Progenitor cell of endocrine pancreas (in vitro differentiated cells): ENCODE measurements around the gene CXCL3. TPM values are rescaled to one million over a fixed set of nuclear protein-coding genes. Genes with fewer than 3 reads are reported as not detected.

Experiments
- DNase-seq: peaks from one replicate; pipeline ENCODE4 v3.0.0; 2021; ENCODE audit warnings: low spot score; ENCODE audit not compliant: unreplicated experiment
- H3K27ac Mint-ChIP-seq: 2 replicates; pipeline ENCODE4 v1.8.0; 2021; ENCODE audit warnings: mild to moderate bottlenecking, moderate library complexity, mixed read lengths
- H3K27me3 Mint-ChIP-seq: 2 replicates; pipeline ENCODE4 v1.8.0; 2021; ENCODE audit warnings: mixed read lengths
- H3K36me3 Mint-ChIP-seq: 2 replicates; pipeline ENCODE4 v1.8.0; 2022; ENCODE audit warnings: mixed read lengths; ENCODE audit not compliant: insufficient read depth
- H3K4me1 Mint-ChIP-seq: 2 replicates; pipeline ENCODE4 v1.8.0; 2021; ENCODE audit warnings: low read depth, mixed read lengths
- H3K4me3 Mint-ChIP-seq: 2 replicates; pipeline ENCODE4 v1.8.0; 2021; ENCODE audit warnings: low read depth, mild to moderate bottlenecking, moderate library complexity, mixed read lengths
- H3K9me3 Mint-ChIP-seq: 2 replicates; pipeline ENCODE4 v1.8.0; 2021; ENCODE audit warnings: low read depth, mixed read lengths
- total RNA-seq: library from RNA; stranded (reverse); gene quantifications from 2 replicates; pipeline ENCODE4 v1.2.1, GENCODE V29; 2021
- TF ChIP-seq, protein P1 (sequence below): fragments of 200-600 bp; sonication (generic); IDR thresholded peaks from one replicate; pipeline ENCODE4 v1.5.0; 2021; ENCODE audit warnings: antibody characterized with exemption, mild to moderate bottlenecking; ENCODE audit not compliant: unreplicated experiment

The CXCL3 gene
- total RNA-seq, 1 donor from 2014 or later: 1.7 TPM

DNA sequence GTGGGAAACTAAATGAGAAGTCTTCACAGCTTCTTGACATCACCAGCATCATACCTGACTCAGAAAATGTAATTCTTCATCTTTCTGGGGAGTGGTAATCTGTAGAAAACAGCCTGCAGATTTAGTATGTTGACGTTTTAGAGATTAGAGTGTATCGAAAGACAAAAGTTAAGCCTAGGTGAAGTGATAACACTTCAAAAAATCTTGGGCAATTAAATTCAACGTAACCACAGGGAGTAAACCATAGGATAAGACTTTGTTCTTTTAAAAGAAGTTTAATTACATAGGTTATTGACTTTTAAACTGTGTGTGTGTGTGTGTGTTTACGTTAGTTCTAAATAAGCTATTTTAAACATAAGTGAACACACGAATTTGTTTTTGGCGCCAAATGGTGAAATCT lies 38.2 kb downstream of the CXCL3 start:
- H3K4me3 Mint-ChIP-seq: no peak overlapping the region
- TF ChIP-seq, protein P1, sequence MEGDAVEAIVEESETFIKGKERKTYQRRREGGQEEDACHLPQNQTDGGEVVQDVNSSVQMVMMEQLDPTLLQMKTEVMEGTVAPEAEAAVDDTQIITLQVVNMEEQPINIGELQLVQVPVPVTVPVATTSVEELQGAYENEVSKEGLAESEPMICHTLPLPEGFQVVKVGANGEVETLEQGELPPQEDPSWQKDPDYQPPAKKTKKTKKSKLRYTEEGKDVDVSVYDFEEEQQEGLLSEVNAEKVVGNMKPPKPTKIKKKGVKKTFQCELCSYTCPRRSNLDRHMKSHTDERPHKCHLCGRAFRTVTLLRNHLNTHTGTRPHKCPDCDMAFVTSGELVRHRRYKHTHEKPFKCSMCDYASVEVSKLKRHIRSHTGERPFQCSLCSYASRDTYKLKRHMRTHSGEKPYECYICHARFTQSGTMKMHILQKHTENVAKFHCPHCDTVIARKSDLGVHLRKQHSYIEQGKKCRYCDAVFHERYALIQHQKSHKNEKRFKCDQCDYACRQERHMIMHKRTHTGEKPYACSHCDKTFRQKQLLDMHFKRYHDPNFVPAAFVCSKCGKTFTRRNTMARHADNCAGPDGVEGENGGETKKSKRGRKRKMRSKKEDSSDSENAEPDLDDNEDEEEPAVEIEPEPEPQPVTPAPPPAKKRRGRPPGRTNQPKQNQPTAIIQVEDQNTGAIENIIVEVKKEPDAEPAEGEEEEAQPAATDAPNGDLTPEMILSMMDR: no peak

DNA sequence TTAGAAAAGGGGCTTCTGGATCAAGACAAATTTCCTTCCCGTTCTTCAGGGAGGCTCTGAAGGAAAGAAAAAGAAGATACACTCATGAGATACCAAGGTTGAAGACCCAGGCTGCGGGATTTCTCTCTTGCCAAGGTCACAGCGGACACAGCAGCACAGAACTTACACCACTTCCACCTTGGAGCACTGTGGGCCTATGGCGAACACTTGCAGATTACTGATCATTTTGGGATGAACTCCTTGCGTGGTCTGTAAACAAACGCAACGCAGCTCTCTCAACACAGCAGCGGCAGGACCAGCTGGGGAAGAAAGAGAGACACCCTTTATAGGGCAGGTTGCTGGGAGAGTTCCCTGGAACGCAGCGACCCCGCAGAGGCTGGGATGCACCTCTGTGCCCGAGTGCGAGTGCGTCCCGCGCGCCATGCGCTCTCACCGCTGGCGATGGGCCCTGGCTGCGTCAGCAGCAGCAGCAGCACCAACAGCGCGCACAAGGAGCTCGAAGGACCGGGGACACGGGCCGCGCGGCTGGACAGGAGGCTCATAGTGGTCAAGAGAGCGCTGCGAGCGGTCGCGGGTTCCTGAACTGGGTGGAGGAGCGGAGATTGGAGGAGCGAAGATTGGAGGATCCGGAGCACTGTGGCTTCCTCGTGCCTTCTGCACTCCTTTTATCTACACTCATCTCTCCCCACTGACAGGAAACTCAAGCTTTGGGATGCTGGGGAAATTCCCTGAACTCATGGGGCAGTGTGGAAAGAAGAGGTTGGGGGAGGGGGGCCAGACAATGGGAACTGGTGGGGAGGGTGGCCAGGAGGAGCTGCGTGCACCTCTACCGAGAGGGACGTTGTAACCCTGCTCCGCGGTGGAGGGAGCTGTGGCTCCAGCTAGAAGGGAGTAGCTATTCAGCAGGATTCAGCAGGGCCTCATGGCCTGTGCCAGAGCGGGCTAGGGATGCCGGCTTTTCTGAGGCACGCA lies 40.2 kb downstream of the CXCL3 start, which contains the start of gene CXCL5:
Gene CXCL5 (minus strand): TSS at position 638 of the 972 bp plus-strand sequence. CDS start 96 bp downstream, at position 542.
- TF ChIP-seq, protein P1: peak; percentile 11
- H3K36me3 Mint-ChIP-seq: no peaks in the 10 kb centered on the region
- H3K4me3 Mint-ChIP-seq: peak within 1 kb of the TSS; percentile 75
- H3K27me3 Mint-ChIP-seq: peaks cover 53% of the 10 kb centered on the region
- H3K27ac Mint-ChIP-seq: no peak within 1 kb of the TSS
- peak; percentile 23 for DNase-seq
- peaks cover 4% of the 10 kb centered on the region for H3K9me3 Mint-ChIP-seq
- peaks cover 11% of the 10 kb centered on the region for H3K4me1 Mint-ChIP-seq

More for the DNA sequence above, 38.2 kb downstream of the CXCL3 start:
- Mint-ChIP-seq H3K27me3 (peaks cover 43% of the 10 kb centered on the region), H3K27ac (no peak overlapping the region), H3K9me3 (peaks cover 6% of the 10 kb centered on the region), H3K36me3 (no peaks in the 10 kb centered on the region), H3K4me1 (peaks cover 13% of the 10 kb centered on the region)
- no peak for DNase-seq

DNA sequence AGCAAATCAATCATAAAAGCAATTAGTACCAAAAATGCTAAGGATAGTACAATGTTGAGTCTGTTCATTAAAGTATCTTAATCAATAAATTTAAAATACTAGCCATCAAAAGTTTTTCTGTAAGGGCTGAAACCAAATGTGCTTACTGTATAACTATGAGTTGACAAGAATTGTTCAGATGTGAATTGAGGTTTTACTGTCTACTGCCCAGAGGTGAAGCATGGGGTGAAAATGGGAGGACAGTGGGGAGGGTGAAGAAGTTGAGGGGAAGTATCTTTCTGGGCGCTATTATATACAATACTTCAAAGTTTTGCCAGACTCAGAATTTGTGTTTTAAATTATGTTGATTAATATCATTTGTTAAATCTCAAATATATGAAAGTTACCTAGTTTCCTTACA lies 46.4 kb downstream of the CXCL3 start:
- no peak for DNase-seq
- no peak overlapping the region for H3K27ac Mint-ChIP-seq
- peaks cover 21% of the 10 kb centered on the region for H3K27me3 Mint-ChIP-seq
- no peak overlapping the region for H3K4me3 Mint-ChIP-seq
- peaks cover 4% of the 10 kb centered on the region for H3K4me1 Mint-ChIP-seq
- no peaks in the 10 kb centered on the region for H3K36me3 Mint-ChIP-seq
- H3K9me3 Mint-ChIP-seq: no peaks in the 10 kb centered on the region
- TF ChIP-seq, protein P1: no peak

DNA sequence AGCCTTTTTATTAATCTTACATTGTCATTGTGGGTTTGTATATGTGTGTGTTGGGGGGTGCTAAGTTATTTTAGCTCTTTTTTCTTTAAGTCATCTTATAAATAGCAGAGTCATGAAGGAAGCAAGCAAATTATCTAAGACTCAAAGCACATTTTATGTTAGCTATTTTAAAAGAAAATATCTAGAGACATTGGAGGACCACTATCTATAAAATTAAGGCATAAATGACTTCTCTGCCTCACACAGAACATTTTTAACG lies 46.8 kb downstream of the CXCL3 start:
- peaks cover 4% of the 10 kb centered on the region for H3K4me1 Mint-ChIP-seq
- no peak for DNase-seq
- peaks cover 20% of the 10 kb centered on the region for H3K27me3 Mint-ChIP-seq
- H3K27ac Mint-ChIP-seq: no peak overlapping the region
- H3K36me3 Mint-ChIP-seq: no peaks in the 10 kb centered on the region
- H3K9me3 Mint-ChIP-seq: no peaks in the 10 kb centered on the region
- TF ChIP-seq, protein P1: no peak
- H3K4me3 Mint-ChIP-seq: no peak overlapping the region

DNA sequence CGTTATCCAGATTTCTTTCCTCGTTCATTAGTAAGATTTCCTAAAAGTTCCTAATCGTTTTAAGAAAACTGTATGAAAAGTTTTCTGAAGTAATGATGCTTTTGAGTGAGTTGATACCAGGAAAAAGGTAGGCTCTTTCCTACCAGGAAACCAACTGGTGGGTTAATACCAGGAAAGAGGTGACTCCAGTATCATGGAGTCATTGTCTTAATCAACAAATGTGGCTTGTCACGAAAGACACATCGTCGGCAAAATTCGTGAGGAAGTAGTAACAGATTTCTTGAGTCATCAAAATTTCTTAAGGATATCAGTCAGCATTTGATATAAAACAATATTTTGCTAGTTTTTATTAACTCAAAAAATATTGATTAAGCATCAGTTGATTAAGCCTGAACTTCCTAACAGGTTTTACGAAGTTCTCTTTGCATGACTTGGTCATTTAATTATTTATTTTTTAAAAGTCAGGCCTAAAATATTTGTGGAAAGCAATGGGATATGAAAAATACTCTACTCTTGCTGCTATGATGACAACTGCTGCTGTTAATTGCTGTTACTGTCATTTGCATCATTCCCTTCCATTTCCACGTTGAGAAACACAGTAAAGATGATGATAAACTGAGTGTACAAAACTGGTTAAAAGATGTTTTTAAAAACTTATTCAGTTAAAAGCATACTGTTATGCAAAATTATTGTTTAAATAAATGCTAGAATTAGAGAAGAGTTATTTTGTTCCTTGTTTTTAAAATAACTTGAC lies 47.3 kb downstream of the CXCL3 start:
- Mint-ChIP-seq H3K9me3 (no peaks in the 10 kb centered on the region), H3K4me1 (peaks cover 4% of the 10 kb centered on the region), H3K27ac (no peak overlapping the region), H3K36me3 (no peaks in the 10 kb centered on the region), H3K4me3 (no peak overlapping the region), H3K27me3 (peaks cover 17% of the 10 kb centered on the region)
- no peak for DNase-seq
- TF ChIP-seq, protein P1: no peak
